ENCODE measurements around the gene QRFP.

DNA sequence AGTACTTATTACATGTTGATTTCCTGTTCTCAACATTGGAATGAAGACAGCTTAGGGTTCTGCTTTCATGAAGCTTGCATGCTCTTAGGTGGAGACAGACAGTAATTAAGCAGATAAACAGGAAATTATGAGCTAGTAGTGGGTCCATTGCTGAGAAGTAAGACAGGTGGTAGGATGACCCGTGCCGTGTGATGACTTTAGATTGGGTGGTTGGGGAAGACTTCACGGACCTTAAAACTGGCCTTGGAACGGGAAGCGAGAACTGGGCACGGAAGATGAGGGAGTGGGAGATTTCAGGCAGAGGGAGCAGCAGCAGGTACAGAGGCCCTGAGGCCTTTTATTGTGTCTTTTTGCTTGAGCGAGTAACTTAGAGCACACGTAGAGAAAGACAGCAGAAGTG, 34.4 kb downstream of the QRFP start:
- TF ChIP-seq, protein P1, sequence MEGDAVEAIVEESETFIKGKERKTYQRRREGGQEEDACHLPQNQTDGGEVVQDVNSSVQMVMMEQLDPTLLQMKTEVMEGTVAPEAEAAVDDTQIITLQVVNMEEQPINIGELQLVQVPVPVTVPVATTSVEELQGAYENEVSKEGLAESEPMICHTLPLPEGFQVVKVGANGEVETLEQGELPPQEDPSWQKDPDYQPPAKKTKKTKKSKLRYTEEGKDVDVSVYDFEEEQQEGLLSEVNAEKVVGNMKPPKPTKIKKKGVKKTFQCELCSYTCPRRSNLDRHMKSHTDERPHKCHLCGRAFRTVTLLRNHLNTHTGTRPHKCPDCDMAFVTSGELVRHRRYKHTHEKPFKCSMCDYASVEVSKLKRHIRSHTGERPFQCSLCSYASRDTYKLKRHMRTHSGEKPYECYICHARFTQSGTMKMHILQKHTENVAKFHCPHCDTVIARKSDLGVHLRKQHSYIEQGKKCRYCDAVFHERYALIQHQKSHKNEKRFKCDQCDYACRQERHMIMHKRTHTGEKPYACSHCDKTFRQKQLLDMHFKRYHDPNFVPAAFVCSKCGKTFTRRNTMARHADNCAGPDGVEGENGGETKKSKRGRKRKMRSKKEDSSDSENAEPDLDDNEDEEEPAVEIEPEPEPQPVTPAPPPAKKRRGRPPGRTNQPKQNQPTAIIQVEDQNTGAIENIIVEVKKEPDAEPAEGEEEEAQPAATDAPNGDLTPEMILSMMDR (IDR thresholded peaks at IDR 0.05; ENCODE audit: low read depth, low read length): no peak
- no peak for TF ChIP-seq EZH2phosphoT487 (IDR thresholded peaks at IDR 0.05; ENCODE audit: low read depth)
